Calu3 (cell line): ENCODE data around the gene NPHP4. TPM values are rescaled to one million over a fixed set of nuclear protein-coding genes. Genes with fewer than 3 reads are reported as not detected.

Experiments
- BruUV-seq: library from RNA; stranded (reverse); fragments of 400-500 nt; replicated peaks from 2 replicates; lab custom pipeline; 2021; lab: Mats Ljungman, UMichigan
- CTCF ChIA-PET: fragments of 300-600 bp; sonication (Branson Sonifier 250); formaldehyde crosslinking; loops from one replicate; lab custom pipeline; 2022; ENCODE audit warnings: antibody characterized with exemption; lab: Charles Lee
- DNase-seq: peaks from one replicate; pipeline ENCODE4 v3.0.0; 2022
- H3K27ac Mint-ChIP-seq: one replicate; pipeline ENCODE4 v1.8.0; 2022; ENCODE audit warnings: mixed read lengths; ENCODE audit not compliant: unreplicated experiment
- H3K27me3 Mint-ChIP-seq: one replicate; pipeline ENCODE4 v1.8.0; 2022; ENCODE audit warnings: mixed read lengths; ENCODE audit not compliant: unreplicated experiment
- H3K36me3 Mint-ChIP-seq: one replicate; pipeline ENCODE4 v1.8.0; 2022; ENCODE audit warnings: mild to moderate bottlenecking, moderate library complexity, mixed read lengths; ENCODE audit not compliant: insufficient read depth, unreplicated experiment
- H3K4me1 Mint-ChIP-seq: one replicate; pipeline ENCODE4 v1.8.0; 2022; ENCODE audit warnings: mild to moderate bottlenecking, low read depth, mixed read lengths; ENCODE audit not compliant: unreplicated experiment
- H3K4me3 Mint-ChIP-seq: one replicate; pipeline ENCODE4 v1.8.0; 2022; ENCODE audit warnings: mild to moderate bottlenecking, low read depth, moderate library complexity, mixed read lengths; ENCODE audit not compliant: unreplicated experiment
- H3K9me3 Mint-ChIP-seq: one replicate; pipeline ENCODE4 v1.8.0; 2022; ENCODE audit warnings: low read depth, mixed read lengths; ENCODE audit not compliant: unreplicated experiment
- intact Hi-C: fragments of 100-400 bp; cut with micrococcal nuclease; formaldehyde crosslinking; loops from one replicate; pipeline ENCODE4 v1.10.0; 2022; ENCODE audit not compliant: unreplicated experiment
- total RNA-seq: library from RNA; stranded (reverse); gene quantifications from 2 replicates; pipeline ENCODE4 v1.2.3, GENCODE V29; 2022
- TF ChIP-seq, protein P1 (sequence below): fragments of 200-600 bp; IDR thresholded peaks from one replicate; pipeline ENCODE4 v1.8.0; 2022; ENCODE audit warnings: antibody characterized with exemption; ENCODE audit not compliant: unreplicated experiment

NPHP4 gene
- total RNA-seq, 1 experiment from 2014 or later, result 11.1 TPM

DNA sequence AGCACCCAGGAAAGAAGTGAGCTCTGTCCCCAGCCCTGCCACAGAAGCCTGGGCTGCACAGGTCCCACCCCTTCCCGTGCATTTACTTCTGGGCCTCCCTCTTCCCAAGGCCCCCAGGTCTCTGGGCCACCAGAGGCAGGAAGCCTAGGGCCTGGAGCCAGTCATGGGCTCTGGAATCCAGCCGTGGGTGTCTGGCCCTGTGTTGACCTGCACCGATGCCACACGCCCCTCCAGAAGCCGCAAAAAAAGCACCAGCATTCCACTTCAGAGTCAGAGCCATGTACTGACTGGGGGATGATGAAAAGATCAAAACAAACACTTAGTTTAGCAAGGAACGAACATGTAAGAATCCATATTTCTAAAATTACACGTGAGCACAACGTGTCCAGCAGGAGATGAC, 141.7 kb downstream of the NPHP4 start:
- intact Hi-C loops, result no loop called here
- no peak for DNase-seq
- TF ChIP-seq, protein P1, sequence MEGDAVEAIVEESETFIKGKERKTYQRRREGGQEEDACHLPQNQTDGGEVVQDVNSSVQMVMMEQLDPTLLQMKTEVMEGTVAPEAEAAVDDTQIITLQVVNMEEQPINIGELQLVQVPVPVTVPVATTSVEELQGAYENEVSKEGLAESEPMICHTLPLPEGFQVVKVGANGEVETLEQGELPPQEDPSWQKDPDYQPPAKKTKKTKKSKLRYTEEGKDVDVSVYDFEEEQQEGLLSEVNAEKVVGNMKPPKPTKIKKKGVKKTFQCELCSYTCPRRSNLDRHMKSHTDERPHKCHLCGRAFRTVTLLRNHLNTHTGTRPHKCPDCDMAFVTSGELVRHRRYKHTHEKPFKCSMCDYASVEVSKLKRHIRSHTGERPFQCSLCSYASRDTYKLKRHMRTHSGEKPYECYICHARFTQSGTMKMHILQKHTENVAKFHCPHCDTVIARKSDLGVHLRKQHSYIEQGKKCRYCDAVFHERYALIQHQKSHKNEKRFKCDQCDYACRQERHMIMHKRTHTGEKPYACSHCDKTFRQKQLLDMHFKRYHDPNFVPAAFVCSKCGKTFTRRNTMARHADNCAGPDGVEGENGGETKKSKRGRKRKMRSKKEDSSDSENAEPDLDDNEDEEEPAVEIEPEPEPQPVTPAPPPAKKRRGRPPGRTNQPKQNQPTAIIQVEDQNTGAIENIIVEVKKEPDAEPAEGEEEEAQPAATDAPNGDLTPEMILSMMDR, result no peak
- BruUV-seq, result no TSS peak
- H3K4me3 Mint-ChIP-seq, result no peak overlapping the region
- CTCF ChIA-PET, result no interaction called here
- H3K9me3 Mint-ChIP-seq, result no peaks in the 10 kb centered on the region
- H3K4me1 Mint-ChIP-seq, result no peaks in the 10 kb centered on the region
- H3K36me3 Mint-ChIP-seq, result no peaks in the 10 kb centered on the region
- H3K27ac Mint-ChIP-seq, result no peak overlapping the region
- peaks cover 23% of the 10 kb centered on the region for H3K27me3 Mint-ChIP-seq

DNA sequence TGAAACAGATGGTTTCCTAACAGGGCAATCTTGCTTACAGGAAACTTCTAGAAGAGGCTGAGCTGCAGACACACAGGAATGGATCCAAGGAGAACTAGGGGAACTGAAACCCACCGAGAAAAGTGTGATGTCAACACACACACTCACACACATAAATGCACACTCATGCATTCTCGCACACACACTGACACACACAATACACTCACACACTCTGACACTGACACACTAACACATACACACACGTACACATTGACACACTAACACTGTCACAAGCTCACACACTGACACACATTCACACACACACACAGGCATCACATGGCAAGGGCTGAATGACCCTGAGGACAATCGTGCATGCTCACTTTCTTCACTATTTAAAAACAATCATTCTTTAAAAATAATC, 142.7 kb downstream of the NPHP4 start:
- no TSS peak for BruUV-seq
- intact Hi-C loops, result no loop called here
- no peak overlapping the region for H3K4me3 Mint-ChIP-seq
- no peaks in the 10 kb centered on the region for H3K36me3 Mint-ChIP-seq
- peaks cover 32% of the 10 kb centered on the region for H3K27me3 Mint-ChIP-seq
- H3K4me1 Mint-ChIP-seq, result no peaks in the 10 kb centered on the region
- H3K9me3 Mint-ChIP-seq, result no peaks in the 10 kb centered on the region
- H3K27ac Mint-ChIP-seq, result no peak overlapping the region
- CTCF ChIA-PET, result no interaction called here
- TF ChIP-seq, protein P1, result no peak
- DNase-seq, result no peak

DNA sequence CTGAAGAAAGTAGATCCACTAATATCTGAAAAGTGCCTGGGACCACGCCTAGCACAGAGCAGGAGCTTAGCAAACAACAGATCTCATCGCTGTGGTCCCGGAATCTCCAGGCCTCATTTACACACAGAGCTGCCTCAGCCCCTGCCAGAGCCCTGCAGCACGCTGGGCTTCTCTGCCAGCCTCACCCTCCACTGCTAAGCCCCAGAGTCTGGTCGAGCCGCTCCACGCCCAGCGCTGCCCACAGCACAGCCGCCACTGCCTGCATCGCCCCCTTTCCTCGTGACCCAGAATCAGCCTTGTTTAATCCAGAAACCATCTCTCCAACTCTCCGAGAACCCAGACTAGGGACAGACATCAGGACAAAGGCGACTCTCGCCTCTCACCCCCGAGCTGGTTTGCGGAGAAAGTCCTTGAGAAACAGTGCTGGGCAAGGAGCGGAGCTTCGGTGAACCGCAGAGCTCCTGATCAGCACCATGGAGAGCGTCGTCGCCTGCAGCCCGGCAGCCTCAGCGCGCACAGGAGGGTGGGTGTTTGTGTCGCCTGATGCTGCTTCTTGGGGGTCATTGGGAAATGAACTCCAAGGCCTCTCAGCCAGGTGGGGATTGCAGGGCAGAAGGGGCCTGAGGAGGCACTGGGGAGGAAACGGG, 145.1 kb downstream of the NPHP4 start:
- no peak for DNase-seq
- no TSS peak for BruUV-seq

DNA sequence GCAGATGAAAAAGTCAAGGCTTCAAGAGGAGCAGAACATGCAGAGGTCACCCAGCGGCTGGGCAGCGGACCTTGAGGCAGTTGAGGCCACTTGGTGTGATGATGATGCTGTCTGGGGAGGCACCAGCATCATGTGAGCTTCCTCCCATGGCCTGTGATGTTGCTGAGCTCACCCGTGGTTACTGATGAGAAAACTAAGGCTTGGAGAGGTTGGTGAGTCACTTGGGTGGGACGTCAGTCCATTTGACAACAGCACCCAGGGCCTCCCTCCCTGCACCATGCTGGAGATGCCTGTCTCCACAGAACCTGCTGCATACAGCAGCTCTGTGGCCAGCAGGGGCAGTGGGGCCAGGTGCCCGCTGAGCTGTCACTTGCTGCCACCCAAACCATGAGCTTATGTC, 146.8 kb downstream of the NPHP4 start:
- no peak overlapping the region for H3K4me3 Mint-ChIP-seq
- intact Hi-C loops, result no loop called here
- no peak for DNase-seq
- no peaks in the 10 kb centered on the region for H3K9me3 Mint-ChIP-seq
- CTCF ChIA-PET, result interaction anchor here (0.6 kb wide), 1 partner anchor 8 kb away, joined by 3 read pairs; no protein-coding TSS in a partner anchor
- no peak overlapping the region for H3K27ac Mint-ChIP-seq
- no TSS peak for BruUV-seq
- no peaks in the 10 kb centered on the region for H3K36me3 Mint-ChIP-seq
- no peaks in the 10 kb centered on the region for H3K4me1 Mint-ChIP-seq
- TF ChIP-seq, protein P1, result no peak
- peaks cover 61% of the 10 kb centered on the region for H3K27me3 Mint-ChIP-seq

More for the DNA sequence above, 145.1 kb downstream of the NPHP4 start:
- CTCF ChIA-PET, result no interaction called here
- Mint-ChIP-seq H3K4me1 (no peaks in the 10 kb centered on the region), H3K27ac (no peak overlapping the region), H3K36me3 (no peaks in the 10 kb centered on the region), H3K9me3 (no peaks in the 10 kb centered on the region), H3K27me3 (peaks cover 56% of the 10 kb centered on the region), H3K4me3 (no peak overlapping the region)
- intact Hi-C loops, result no loop called here
- TF ChIP-seq, protein P1, result no peak
